NT2/D1 (cell line): ENCODE results near the gene CNNM3.

Source experiments
- SUZ12 ChIP-seq: IDR thresholded peaks from 2 replicates; pipeline ENCODE4 v1.6.1; 2011; ENCODE audit not compliant: insufficient read length, insufficient read depth; ENCODE audit errors: extremely low read depth
- YY1 ChIP-seq: IDR thresholded peaks from 2 replicates; pipeline ENCODE4 v1.6.1; 2011; ENCODE audit not compliant: insufficient read length, insufficient read depth
- ZNF274 ChIP-seq: IDR thresholded peaks from 2 replicates; pipeline ENCODE4 v1.6.1; 2011; ENCODE audit warnings: mild to moderate bottlenecking, low read depth, low read length

GRCh38 chr2:96772903-96773671 lies 43.0 kb upstream of the CNNM3 start:
- TF ChIP-seq SUZ12 (no peak), YY1 (no peak), ZNF274 (no peak)
